IMR-90 (cell line): ENCODE measurements around the gene PDE6B.

Source experiments
- CEBPB ChIP-seq: IDR thresholded peaks from 2 replicates; pipeline ENCODE4 v1.6.1; 2012; ENCODE audit warnings: low read depth, low read length, improper control_type of control experiment
- CTCF ChIP-seq: conservative IDR thresholded peaks from 2 replicates; pipeline ENCODE4 v1.5.1; 2012; ENCODE audit warnings: mild to moderate bottlenecking, low read depth, low read length, improper control_type of control experiment
- POLR2A ChIP-seq: IDR thresholded peaks from 2 replicates; pipeline ENCODE4 v1.6.1; 2012; ENCODE audit warnings: mild to moderate bottlenecking, low read depth, low read length
- SMC3 ChIP-seq: fragments of 150-350 bp; IDR thresholded peaks from 2 replicates; pipeline ENCODE4 v1.6.1; 2016; ENCODE audit warnings: low read depth, mild to moderate bottlenecking, antibody characterized with exemption, low read length, moderate library complexity

DNA sequence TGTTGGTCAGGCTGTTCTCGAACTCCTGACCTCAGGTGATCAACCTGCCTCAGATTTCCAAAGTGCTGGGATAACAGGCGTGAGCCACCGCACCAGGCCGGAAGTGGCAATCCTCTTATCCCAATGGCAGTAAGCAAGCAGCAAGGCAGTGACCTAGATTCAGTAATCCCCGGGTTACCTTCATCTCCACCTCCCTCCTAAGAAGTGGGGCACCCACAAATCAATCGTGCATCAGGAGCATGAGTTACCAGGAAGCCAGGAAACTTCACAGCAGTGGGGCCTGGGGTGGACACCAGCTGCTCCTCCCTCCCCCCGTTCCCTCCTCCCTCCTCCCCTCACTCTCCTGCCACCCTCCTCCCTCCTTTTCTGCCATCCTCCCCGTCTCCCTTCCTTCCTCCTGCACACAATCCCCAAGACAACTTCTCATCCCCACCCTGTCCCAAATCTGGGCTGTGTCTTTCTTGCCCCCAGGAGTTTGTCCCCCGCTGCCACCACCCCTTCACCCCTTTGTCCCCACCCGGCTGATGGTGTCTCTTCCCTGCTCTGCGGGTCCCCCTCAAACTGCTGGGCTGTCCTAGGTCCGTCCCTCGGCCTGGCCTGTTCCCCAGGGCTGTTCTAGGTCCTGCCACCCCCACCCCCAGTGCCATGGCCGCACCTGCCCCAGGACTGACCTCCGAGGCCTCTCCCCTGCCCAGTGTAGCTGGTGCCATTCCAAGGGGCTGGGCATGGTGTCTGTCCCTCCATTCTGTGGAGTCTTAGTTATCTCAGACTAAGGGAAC, 2.2 kb downstream of the PDE6B start:
- no peak for TF ChIP-seq POLR2A
- no peak for TF ChIP-seq CEBPB
- TF ChIP-seq CTCF, result no peak
- TF ChIP-seq SMC3, result no peak
